Left kidney (tissue), 2 donors: ENCODE results near the gene RIPOR3. TPM values are rescaled to one million over a fixed set of nuclear protein-coding genes. Genes with fewer than 3 reads are reported as not detected.
"Not testable (repeated sequence)": the region's sequence is repeated elsewhere in the genome, so short reads cannot be mapped to it uniquely, and the experiment has no call there.

Experiments used
- DNase-seq: peaks from one replicate; pipeline ENCODE4 v3.0.0-alpha.2; 2013
- polyA plus RNA-seq: library from polyadenylated mRNA; unstranded; fragments of 120-200 nt; gene quantifications from one replicate; pipeline ENCODE4 v1.2.1, GENCODE V29; 2013; ENCODE audit not compliant: insufficient read length

RIPOR3 gene
- polyA plus RNA-seq, 1 donor = 8.0 TPM

GRCh38 chr20:50704514-50704913 is 13.2 kb upstream of the RIPOR3 start:
- DNase-seq = no peak

- DNase-seq = not testable (repeated sequence)
These were observed 12.5 kb upstream of the RIPOR3 start for GRCh38 chr20:50703651-50704438.

GRCh38 chr20:50701041-50701963 is 10.0 kb upstream of the RIPOR3 start:
- DNase-seq = no peak

- DNase-seq = no peak
These were observed 8.3 kb upstream of the RIPOR3 start for GRCh38 chr20:50699688-50700087.

- DNase-seq = not testable (repeated sequence)
These were observed 6.9 kb upstream of the RIPOR3 start for GRCh38 chr20:50698255-50698654.

GRCh38 chr20:50695135-50695872 is 4.0 kb upstream of the RIPOR3 start:
- DNase-seq = no peak

- DNase-seq = no peak
These were observed 3.2 kb upstream of the RIPOR3 start for GRCh38 chr20:50694379-50695134.

- no peak for DNase-seq
These were observed 1.7 kb upstream of the RIPOR3 start for GRCh38 chr20:50693001-50693400.

- no peak for DNase-seq
These were observed 1.2 kb upstream of the RIPOR3 start for GRCh38 chr20:50692552-50692933.

GRCh38 chr20:50691573-50692551 is 520 bp upstream of the RIPOR3 start:
- no peak for DNase-seq

- no peak for DNase-seq
These were observed 1.3 kb downstream of the RIPOR3 start for GRCh38 chr20:50689864-50690649.

- DNase-seq = no peak
These were observed 2.9 kb downstream of the RIPOR3 start for GRCh38 chr20:50688256-50688975.

- DNase-seq = no peak
These were observed 4.5 kb downstream of the RIPOR3 start for GRCh38 chr20:50686821-50687220.

- no peak for DNase-seq
These were observed 7.8 kb downstream of the RIPOR3 start for GRCh38 chr20:50683570-50683969.

GRCh38 chr20:50682947-50683530 is 8.3 kb downstream of the RIPOR3 start:
- DNase-seq = no peak

GRCh38 chr20:50682065-50682464 is 9.3 kb downstream of the RIPOR3 start:
- DNase-seq = no peak

- DNase-seq = no peak
These were observed 9.8 kb downstream of the RIPOR3 start for GRCh38 chr20:50681359-50682064.
